ENCODE measurements around the gene C12orf56.
A peak's percentile ranks its signal among the peaks of the same experiment; 100 is the strongest.

Gene C12orf56

GRCh38 chr12:64390275-64390851, at the start of gene C12orf56:
TSS of gene C12orf56 (minus strand) at chr12:64390758. CDS start at chr12:64390565, 193 bp downstream.
- peak in 2 of 58 donors; percentile 4 to 9 for DNase-seq

- no peak for DNase-seq
Observed at GRCh38 chr12:64440100-64440499, 49.5 kb upstream of the C12orf56 start.

- no peak for DNase-seq
Observed at GRCh38 chr12:64433915-64434314, 43.4 kb upstream of the C12orf56 start.

GRCh38 chr12:64431791-64432190, 41.2 kb upstream of the C12orf56 start:
- no peak for DNase-seq

GRCh38 chr12:64430886-64431285, 40.3 kb upstream of the C12orf56 start:
- no peak for DNase-seq

- DNase-seq, result no peak
Observed at GRCh38 chr12:64428956-64429355, 38.4 kb upstream of the C12orf56 start.

GRCh38 chr12:64427988-64428387, 37.4 kb upstream of the C12orf56 start:
- DNase-seq, result no peak

GRCh38 chr12:64419696-64420095, 29.1 kb upstream of the C12orf56 start:
- DNase-seq, result no peak

GRCh38 chr12:64418209-64418608, 27.7 kb upstream of the C12orf56 start:
- no peak for DNase-seq

GRCh38 chr12:64413884-64414283, 23.3 kb upstream of the C12orf56 start:
- no peak for DNase-seq

GRCh38 chr12:64412459-64412858, 21.9 kb upstream of the C12orf56 start:
- DNase-seq, result no peak

- no peak for DNase-seq
Observed at GRCh38 chr12:64411427-64411826, 20.9 kb upstream of the C12orf56 start.

- DNase-seq, result no peak
Observed at GRCh38 chr12:64407342-64408223, 17.0 kb upstream of the C12orf56 start.

GRCh38 chr12:64404470-64405256, 14.1 kb upstream of the C12orf56 start:
- peak in 38 of 58 donors; percentile 25 to 80 (median 59) for DNase-seq

GRCh38 chr12:64403707-64404469, 13.3 kb upstream of the C12orf56 start, which contains the start of gene XPOT:
TSS of gene XPOT (plus strand) at chr12:64404392. CDS start at chr12:64410036, 5,644 bp downstream.
- DNase-seq, result peak; percentile 57 to 94 (median 90)

- DNase-seq, result no peak
Observed at GRCh38 chr12:64402181-64402580, 11.6 kb upstream of the C12orf56 start.

- DNase-seq, result peak in 19 of 58 donors; percentile 2 to 64 (median 10)
Observed at GRCh38 chr12:64400041-64400440, 9.5 kb upstream of the C12orf56 start.

GRCh38 chr12:64395739-64396138, 5.2 kb upstream of the C12orf56 start:
- DNase-seq, result no peak

GRCh38 chr12:64392221-64392620, 1.7 kb upstream of the C12orf56 start:
- no peak for DNase-seq

- DNase-seq, result no peak
Observed at GRCh38 chr12:64389154-64389553, 1.4 kb downstream of the C12orf56 start.
